Astrocyte of the spinal cord (primary cell): ENCODE data around the gene BORCS6.
A peak's percentile ranks its signal among the peaks of the same experiment; 100 is the strongest.

Experiments
- DNase-seq: peaks from one replicate; pipeline ENCODE4 v3.0.0; 2011; ENCODE audit warnings: low read depth, low spot score
- H3K4me3 ChIP-seq: 2 replicates; pipeline ENCODE4 v1.5.1; 2011; ENCODE audit warnings: low read depth, mild to moderate bottlenecking, low read length, moderate library complexity
- in situ Hi-C: cut with HindIII; loops from 2 replicates; pipeline ENCODE4 v1.10.0; 2017; ENCODE audit warnings: low sequenced_read_pairs
- TF ChIP-seq, protein P1 (sequence below): IDR thresholded peaks from 2 replicates; pipeline ENCODE4 v1.5.1; 2012; ENCODE audit warnings: low read depth, mild to moderate bottlenecking, low read length, inconsistent platforms

Gene BORCS6

DNA sequence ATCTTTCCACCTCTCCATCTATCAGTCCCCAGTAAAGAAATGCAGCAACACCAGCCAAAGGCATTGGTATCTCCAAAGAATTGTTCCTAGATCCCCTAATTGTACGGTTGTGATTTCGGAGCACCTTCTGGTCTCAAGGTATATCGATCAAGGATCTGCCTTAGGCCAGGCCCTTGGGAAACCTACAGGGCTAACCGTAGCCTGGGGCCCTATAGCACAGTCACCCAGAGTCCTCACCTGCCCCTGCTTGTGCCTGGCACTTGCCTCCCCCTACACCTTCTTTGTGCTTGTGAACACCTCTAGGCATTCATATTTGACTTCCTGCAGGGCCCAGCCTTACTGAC, 37.2 kb upstream of the BORCS6 start:
- in situ Hi-C loops, result no loop called here
- DNase-seq, result no peak
- TF ChIP-seq, protein P1, sequence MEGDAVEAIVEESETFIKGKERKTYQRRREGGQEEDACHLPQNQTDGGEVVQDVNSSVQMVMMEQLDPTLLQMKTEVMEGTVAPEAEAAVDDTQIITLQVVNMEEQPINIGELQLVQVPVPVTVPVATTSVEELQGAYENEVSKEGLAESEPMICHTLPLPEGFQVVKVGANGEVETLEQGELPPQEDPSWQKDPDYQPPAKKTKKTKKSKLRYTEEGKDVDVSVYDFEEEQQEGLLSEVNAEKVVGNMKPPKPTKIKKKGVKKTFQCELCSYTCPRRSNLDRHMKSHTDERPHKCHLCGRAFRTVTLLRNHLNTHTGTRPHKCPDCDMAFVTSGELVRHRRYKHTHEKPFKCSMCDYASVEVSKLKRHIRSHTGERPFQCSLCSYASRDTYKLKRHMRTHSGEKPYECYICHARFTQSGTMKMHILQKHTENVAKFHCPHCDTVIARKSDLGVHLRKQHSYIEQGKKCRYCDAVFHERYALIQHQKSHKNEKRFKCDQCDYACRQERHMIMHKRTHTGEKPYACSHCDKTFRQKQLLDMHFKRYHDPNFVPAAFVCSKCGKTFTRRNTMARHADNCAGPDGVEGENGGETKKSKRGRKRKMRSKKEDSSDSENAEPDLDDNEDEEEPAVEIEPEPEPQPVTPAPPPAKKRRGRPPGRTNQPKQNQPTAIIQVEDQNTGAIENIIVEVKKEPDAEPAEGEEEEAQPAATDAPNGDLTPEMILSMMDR, result no peak
- peak overlapping the region; percentile 42 for H3K4me3 ChIP-seq

DNA sequence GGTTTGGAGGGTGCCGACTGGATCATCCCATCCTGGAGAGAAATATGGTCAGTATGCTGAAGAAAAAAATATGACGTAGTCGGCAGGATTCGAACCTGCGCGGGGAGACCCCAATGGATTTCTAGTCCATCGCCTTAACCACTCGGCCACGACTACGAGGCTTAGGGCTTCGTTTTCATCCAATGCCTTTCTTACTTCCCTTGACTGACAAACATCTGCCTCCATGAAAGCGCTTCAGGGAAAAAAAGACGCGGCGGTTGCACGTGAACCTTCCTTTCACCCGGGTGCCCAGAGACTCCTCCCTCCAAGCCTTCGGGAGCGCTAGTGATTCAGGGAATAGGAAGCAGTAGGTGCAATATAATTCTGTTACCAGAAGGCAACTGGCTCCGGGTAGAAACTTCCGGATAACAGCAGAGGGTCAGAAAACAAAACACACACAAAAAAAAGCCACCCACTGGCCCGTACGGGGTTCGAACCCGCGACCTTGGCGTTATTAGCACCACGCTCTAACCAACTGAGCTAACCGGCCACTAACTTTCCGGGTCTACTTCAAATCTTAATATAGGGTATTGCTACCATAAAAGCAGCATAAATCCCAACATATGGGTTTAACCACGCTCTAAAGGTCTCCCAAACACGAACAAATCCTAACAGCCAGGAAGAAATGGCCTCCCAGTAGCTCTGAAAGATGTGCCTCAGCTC, 36.7 kb upstream of the BORCS6 start:
- TF ChIP-seq, protein P1, result no peak
- DNase-seq, result peak; percentile 94
- H3K4me3 ChIP-seq, result peak overlapping the region; percentile 42
- in situ Hi-C loops, result no loop called here

DNA sequence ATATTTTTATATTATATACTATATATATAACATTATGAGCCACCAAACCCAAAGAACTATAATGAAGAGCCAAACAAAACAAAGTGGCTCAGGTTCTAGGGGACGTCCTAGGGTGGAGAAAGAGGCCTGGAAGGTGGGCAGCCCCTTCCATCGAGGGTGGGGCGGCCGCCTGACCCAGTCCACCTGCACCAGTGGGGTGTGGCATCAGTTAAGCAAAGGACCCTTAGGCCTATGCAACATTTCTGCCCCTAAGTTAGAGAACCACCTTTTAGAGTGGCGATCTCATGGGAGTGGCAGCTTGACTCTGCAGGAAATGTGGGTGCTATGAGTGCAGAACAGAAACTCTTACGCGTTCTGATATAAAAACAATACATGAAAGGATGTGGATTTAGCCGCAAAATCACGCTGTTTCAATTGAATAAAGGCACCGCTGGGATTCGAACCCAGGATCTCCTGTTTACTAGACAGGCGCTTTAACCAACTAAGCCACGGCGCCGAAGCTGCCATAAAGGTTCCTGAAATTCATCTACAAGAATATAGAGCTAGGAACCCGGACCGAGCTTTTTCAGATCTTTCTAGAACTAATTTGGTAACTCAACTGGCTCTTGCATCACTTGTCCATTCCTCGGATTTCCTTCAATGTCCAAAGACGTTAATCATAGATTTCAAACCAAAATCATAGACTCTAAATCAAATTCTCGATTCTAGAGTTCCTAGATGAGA, 36.0 kb upstream of the BORCS6 start:
- H3K4me3 ChIP-seq, result peak overlapping the region; percentile 42
- in situ Hi-C loops, result no loop called here
- TF ChIP-seq, protein P1, result no peak
- peak; percentile 85 for DNase-seq

DNA sequence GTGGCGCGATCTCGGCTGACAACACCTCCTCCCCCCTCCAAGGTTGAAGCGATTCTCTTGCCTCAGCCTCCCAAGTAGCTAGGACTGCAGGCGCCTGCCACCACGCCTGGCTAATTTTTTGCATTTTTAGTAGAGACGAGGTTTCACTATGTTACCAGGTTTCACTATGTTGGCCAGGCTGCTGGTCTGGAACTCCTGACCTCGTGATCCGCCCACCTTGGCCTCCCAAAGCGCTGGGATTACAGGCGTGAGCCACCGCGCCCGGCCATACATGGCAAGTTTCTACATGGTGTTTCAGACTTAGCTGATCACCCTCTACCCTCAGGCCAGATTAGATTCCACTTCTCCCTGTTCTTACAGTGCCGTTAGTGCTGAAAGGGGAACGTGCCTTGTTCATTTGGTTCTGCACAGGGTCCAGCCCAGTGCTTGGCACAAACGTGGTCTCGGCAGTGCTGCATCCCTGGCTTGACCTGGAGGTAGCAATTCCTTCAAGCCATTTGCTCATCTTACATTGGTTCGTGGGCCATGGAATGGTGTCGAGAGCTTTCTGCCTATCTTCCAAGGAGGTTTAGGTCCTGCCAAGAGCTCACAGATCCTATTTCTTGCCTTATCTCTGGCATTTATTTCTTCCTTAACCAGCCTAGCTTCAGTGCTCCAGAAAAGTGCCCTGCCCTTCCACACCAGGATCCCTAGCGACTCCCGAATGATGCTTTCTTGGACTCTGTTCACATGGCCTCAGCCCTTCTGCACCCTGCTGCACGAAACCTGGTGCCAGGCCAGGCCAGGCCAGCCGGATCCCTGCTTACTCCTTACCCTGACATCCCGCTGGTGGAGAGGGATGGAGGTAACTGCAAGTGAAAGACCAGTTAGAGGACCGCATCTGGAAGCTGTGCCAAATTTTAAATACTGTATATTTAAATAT, 35.2 kb upstream of the BORCS6 start:
- DNase-seq, result no peak
- in situ Hi-C loops, result no loop called here
- TF ChIP-seq, protein P1, result no peak

DNA sequence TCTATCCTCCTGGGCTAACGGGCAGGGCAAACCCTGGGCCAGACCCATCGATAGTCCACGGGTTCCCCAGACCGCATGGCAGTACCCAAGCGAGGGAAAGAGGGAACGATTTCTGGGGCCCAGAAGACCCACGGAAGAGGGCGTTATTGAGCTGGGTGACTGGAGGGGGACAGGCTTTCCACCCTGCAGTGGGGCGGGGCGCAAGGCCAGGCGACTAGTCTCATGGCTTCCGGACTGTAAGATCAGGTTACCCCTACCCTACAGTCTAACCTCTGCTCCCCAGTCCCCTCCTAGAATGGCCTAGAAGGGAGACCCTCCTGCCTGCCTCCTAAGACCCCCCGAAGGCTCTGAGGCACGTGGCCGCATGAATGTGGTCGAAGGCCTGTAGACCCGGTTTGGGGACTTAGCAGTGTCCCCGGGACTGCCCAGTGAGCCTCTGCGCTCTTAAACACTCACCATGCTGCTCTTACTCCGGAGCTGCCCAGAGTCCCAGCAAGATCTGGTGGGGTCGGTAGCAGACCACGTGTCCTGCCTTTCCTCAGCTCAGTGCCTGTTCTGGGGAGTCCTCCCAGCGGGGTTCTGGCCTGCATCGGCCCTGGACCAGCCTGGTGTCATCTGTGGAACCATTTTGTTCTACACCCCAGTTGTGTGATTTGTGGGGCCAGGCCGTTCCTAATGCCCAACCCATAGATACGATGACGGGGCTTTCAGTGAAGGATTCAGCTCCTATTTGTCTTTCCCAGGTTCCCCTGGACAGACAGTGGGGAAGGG, 33.6 kb upstream of the BORCS6 start:
- TF ChIP-seq, protein P1, result peak; percentile 22
- in situ Hi-C loops, result no loop called here
- H3K4me3 ChIP-seq, result peak overlapping the region; percentile 78
- peak; percentile 41 for DNase-seq

More for the DNA sequence above, 35.2 kb upstream of the BORCS6 start:
- H3K4me3 ChIP-seq, result no peak overlapping the region
